ENCODE data around the gene NRXN3.

DNA sequence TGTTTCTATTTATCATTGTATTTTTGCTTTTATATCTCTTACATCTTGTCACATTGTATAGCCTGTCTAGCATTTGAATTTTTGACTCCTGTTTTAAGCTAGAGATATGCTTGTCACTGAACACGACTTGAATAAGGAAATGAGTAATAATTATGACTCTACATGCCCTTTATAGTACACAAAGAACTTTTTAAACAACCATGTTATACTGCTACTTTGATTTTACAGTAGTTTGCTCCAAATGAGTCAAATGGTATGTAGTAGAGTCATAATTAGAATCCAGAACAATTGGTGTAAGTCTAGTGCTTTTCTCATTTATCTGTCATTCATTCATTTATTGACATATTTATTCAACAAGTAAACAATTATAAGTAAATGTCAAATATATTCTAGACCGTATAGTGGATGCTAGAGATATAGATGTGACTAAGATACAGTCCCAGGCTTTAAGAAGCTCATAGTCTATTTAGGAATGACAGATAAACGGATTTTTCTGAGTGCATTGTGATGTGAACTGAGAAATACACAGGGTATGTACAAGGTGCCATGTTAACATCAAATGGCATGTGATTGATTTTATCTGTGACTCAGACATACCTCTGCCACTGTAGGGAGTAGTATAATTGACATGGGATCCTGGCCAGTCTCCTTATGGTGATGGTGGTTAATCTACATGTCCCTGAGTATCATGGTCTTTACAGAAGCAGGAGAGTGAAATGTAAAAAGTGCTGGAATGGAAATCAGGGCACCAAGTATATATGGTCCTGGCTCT lies 1241.4 kb downstream of the NRXN3 start:
- TF ChIP-seq, protein P1, sequence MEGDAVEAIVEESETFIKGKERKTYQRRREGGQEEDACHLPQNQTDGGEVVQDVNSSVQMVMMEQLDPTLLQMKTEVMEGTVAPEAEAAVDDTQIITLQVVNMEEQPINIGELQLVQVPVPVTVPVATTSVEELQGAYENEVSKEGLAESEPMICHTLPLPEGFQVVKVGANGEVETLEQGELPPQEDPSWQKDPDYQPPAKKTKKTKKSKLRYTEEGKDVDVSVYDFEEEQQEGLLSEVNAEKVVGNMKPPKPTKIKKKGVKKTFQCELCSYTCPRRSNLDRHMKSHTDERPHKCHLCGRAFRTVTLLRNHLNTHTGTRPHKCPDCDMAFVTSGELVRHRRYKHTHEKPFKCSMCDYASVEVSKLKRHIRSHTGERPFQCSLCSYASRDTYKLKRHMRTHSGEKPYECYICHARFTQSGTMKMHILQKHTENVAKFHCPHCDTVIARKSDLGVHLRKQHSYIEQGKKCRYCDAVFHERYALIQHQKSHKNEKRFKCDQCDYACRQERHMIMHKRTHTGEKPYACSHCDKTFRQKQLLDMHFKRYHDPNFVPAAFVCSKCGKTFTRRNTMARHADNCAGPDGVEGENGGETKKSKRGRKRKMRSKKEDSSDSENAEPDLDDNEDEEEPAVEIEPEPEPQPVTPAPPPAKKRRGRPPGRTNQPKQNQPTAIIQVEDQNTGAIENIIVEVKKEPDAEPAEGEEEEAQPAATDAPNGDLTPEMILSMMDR (IDR thresholded peaks at IDR 0.05; ENCODE audit: low read length): no peak
- TF ChIP-seq EZH2 (IDR thresholded peaks at IDR 0.05; ENCODE audit: borderline replicate concordance, low read length): no peak

Measured in OCI-LY1 (cell line).